Peyer's patch (tissue), 4 donors: ENCODE results near the gene HK2.

ENCODE experiments used
- POLR2A ChIP-seq, 2 donors: fragments of 450-650 bp; IDR thresholded peaks; one replicate each; pipeline ENCODE4 v1.5.1; 2017; ENCODE audit warnings: antibody characterized with exemption in 2 of 2, mild to moderate bottlenecking in 2 of 2, moderate library complexity in 2 of 2
- TF ChIP-seq, protein P1 (sequence below), 6 experiments: fragments of 450-650 bp in 4 of 6; fragments of 200-600 bp in 2 of 6; sonication (generic) in 1 of 6; IDR thresholded peaks; one replicate each; pipeline ENCODE4 v1.5.1; 2017 to 2019; ENCODE audit warnings: antibody characterized with exemption in 6 of 6, mild to moderate bottlenecking in 3 of 6, moderate library complexity in 1 of 6

DNA sequence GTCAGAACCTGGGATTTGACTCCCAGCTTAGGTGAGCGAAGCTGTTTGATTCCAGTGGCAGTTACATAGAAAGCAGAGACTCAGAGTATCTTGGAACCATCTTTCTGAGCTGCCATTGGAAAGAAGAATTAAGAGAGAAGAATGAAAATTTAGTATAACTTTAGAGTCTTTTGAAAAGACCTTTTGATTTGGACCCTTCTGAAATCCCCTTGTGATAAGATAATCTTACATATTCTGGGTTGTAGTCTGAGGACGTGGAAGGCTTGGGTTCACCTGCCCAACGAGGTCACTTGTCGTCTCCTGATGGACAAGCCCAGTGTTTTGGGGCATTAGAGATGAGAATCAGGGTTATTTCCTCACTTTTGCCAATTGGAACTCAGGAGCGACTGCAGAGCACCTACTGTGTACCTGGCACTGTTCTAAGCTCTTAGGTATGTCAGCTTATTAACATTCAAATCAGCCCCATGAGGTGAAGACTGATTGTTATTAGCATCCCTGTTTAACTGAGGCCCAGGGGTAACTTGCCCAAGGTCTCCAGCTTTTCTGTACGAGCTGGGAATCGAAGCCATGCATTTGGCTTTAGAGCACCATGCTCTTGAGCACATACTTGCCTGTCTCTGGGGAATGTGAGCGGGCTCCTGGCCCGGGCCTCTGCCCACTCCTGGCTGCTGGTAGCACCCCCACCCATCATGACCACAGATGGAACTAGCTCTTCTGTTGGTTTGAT lies 2.9 kb downstream of the HK2 start:
- no peak for TF ChIP-seq POLR2A (IDR thresholded peaks at IDR 0.05)
- TF ChIP-seq, protein P1, sequence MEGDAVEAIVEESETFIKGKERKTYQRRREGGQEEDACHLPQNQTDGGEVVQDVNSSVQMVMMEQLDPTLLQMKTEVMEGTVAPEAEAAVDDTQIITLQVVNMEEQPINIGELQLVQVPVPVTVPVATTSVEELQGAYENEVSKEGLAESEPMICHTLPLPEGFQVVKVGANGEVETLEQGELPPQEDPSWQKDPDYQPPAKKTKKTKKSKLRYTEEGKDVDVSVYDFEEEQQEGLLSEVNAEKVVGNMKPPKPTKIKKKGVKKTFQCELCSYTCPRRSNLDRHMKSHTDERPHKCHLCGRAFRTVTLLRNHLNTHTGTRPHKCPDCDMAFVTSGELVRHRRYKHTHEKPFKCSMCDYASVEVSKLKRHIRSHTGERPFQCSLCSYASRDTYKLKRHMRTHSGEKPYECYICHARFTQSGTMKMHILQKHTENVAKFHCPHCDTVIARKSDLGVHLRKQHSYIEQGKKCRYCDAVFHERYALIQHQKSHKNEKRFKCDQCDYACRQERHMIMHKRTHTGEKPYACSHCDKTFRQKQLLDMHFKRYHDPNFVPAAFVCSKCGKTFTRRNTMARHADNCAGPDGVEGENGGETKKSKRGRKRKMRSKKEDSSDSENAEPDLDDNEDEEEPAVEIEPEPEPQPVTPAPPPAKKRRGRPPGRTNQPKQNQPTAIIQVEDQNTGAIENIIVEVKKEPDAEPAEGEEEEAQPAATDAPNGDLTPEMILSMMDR (IDR thresholded peaks at IDR 0.05): no peak
